Superior temporal gyrus (tissue), 1 donor: ENCODE results near the gene WNT9B.
A peak's percentile ranks its signal among the peaks of the same experiment; 100 is the strongest.
"Not testable (repeated sequence)": the region's sequence is repeated elsewhere in the genome, so short reads cannot be mapped to it uniquely, and the experiment has no call there.

Experiments used
- DNase-seq: peaks from one replicate; pipeline ENCODE4 v3.0.0-alpha.2; 2016; ENCODE audit errors: extremely low spot score

The WNT9B gene

GRCh38 chr17:46821482-46822387 is 29.6 kb upstream of the WNT9B start:
- DNase-seq, result no peak

GRCh38 chr17:46822388-46822921 is 28.9 kb upstream of the WNT9B start:
- no peak for DNase-seq

DNA sequence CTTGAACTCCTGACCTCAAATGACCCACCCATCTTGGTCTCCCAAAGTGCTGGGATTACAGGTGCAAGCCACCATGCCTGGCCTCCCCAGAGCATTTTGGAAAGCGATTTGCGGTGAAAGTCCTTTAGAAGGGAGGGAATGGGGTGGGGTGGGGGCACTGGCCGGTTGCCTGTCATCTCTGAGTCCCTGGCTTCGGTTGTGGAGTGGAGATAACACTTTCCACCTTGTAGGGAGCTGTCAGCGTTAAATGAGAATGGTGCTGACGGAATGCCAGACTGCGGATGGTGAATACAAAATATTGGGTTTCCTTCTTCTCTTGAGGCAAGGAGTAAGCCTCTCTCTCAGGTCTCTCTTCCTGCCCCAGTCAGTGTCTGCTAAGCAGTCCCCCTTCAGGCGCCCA is 27.7 kb upstream of the WNT9B start:
- no peak for DNase-seq

- DNase-seq, result no peak
These were observed 25.3 kb upstream of the WNT9B start for GRCh38 chr17:46826116-46826515.

GRCh38 chr17:46827274-46827673 is 24.1 kb upstream of the WNT9B start:
- no peak for DNase-seq

DNA sequence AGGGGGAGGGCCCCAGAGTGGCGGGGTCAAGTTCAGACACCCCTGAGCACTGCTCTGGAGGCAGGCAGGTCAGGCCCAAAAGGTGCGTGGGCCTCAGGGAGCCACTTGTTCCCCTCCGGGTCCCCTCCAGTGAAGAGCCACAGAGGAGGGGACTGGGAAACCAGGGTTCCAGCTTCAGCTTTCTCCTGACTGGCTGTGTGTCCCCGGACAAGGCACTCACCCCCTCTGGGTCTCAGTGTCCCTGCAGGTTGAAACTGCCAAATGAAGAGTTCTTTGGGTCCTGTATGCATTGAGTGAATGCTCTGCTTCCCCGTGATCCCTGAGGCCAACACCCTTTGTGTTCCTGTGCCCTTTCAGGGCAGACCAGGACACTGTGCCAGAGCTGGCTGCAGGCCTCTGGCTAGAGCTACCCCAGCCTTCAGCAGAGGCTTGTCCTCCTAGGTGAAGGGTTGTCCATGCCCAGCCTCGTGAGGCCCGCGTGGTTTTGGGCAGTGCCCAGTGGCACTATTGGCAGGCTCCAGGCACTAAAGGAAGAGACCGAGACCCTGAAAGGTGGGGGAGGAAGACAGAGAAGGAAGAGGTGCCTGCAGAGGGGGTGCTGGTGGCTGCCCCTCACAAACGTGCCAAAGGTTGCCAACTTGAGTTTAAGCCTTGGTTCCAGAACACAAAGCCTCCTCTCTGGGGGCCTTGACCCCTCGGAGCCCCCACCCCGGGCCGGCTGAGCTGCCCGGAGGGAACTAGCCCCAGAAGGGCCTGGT is 19.6 kb upstream of the WNT9B start:
- no peak for DNase-seq

DNA sequence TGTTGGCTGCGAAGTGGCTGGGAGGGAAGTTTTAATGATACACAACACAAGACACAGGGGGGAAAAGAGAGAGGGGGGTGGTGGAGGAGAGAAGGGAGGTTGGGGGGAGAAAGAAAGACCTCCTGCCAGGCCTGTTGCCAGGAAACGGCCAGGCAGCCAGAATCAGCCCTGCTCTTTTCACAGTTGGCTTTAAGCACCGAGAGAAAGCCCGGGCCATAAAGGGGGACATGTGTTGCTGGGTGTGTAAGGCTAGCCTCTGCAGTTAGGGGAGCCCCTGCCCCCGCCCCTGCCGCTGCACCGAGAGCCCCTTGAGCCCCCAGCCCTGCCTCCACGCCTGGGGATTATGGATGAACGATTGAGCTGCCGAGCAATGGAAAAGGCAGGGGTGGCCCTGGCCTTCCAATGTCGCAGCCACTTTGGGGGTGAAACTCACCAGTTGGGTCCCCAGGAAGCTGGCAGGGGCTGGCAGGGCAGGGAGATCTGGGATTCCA is 19.0 kb upstream of the WNT9B start:
- no peak for DNase-seq

- peak; percentile 58 for DNase-seq
These were observed 18.2 kb upstream of the WNT9B start for GRCh38 chr17:46832945-46833839.

DNA sequence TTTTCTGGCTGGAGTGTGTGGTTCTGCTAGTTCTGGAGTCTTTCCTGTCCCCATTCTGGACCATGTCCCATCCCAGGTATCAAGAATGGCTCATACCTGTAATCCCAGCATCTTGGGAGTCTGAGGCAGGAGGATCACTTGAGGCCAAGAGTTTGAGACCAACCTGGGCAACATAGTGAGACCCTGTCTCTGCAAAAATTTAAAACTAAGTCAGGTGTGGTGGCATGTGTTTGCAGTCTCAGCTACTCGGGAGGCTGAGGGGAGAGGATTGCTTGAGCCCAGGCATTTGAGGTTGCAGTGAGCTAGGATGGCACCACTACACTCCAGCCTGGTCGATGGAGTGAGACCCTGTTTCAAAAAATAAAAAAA is 17.6 kb upstream of the WNT9B start:
- no peak for DNase-seq

GRCh38 chr17:46834846-46835245 is 16.5 kb upstream of the WNT9B start:
- DNase-seq, result no peak

DNA sequence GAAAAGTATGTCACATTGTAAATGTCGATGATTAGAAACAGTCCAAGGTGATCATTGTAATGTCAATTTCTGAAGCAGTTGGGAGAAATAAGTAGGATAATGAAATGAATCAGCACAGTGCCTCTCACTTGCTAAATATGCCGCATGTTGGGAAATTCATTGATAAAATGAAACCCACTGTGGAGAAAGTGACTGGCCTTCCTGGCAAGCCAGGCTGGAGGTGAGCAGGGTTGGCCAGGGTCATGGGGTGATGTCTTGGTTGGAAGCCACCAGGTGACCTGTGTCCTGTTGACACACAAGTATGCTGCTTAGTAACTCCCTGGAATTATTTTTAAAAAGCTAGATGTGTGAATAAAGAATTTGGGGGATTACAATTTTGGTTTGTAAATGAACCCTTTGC is 14.9 kb upstream of the WNT9B start:
- DNase-seq, result no peak

GRCh38 chr17:46837521-46837920 is 13.9 kb upstream of the WNT9B start:
- DNase-seq, result no peak

GRCh38 chr17:46839211-46839610 is 12.2 kb upstream of the WNT9B start:
- DNase-seq, result no peak

DNA sequence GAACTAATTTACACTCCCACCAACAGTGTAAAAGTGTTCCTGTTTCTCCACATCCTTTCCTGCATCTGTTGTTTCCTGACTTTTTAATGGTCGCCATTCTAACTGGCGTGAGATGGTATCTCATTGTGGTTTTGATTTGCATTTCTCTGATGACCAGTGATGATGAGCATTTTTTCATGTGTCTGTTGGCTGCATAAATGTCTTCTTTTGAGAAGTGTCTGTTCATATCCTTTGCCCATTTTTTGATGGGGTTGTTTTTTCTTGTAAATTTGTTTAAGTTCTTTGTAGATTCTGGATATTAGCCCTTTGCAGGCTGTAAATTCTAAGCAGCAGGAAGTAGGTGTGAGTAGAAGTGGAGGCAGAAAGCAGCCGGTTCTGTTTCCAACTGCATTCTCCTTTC is 10.8 kb upstream of the WNT9B start:
- DNase-seq, result not testable (repeated sequence)

GRCh38 chr17:46841561-46842379 is 9.6 kb upstream of the WNT9B start:
- no peak for DNase-seq

DNA sequence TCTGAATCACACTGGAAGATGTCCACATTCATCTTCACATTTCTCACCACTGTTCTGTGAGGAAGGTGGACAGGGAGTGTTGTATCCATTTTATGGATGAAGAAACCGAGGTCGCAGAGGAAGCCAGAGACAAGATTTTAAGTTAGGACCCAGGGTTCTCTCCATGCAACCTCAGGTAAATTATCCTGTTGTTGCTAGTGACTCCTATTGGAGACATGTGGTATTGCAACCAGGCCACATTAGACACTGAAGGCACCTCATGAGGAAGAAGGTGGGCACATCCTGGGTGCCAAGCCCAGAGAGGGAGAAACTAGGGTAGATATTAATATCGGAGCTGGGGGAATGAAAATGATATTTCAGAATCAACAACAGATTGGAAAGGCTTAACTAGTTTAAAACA is 8.5 kb upstream of the WNT9B start:
- DNase-seq, result no peak

GRCh38 chr17:46847204-46848191 is 3.9 kb upstream of the WNT9B start:
- DNase-seq, result no peak

GRCh38 chr17:46848534-46848933 is 2.8 kb upstream of the WNT9B start:
- no peak for DNase-seq

DNA sequence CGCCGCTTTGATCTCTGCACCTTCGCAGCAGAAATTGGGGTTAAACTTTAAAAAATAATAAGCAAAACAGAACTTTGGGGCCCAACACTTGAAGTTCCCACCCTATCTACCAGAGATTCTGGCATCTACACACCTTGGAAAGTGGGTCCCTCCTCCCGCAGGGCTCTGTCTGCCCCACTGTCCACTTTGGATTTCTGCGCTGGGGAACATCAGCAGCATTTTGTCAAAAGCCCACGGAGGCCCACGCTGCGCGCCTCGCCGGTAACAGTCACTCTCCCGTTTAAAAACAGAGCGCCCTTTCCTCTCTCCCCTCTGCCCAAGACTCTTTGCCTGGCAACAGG is 725 bp upstream of the WNT9B start:
- no peak for DNase-seq
